ENCODE measurements around the gene PEX14.

Gene PEX14

DNA sequence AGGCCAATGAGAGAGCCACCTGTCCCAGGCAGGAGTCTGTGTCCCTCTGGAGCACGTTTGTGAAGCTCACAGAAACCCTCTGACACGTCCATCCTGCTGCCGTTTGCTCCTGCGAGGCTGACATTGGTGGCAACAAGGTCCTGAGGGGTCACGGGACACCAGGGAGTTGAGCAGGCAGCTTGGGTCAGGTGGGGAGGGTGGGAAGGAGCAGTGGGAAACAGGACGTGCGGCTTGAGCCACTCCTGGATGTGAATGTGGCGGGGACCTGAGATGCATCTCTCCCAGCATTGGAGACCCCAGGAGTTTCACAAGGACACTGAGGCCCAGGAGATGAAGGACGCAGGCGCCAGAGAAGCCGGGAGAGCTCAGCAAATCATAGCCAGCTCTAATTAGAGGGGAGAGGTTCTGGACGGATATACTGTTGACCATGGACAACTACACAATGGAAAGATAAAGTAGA, 149.0 kb downstream of the PEX14 start:
- no peaks in the 10 kb centered on the region for H3K36me3 ChIP-seq (ENCODE audit: control insufficient read depth, insufficient read depth, low read length)
- H3K4me1 ChIP-seq (ENCODE audit: control insufficient read depth, insufficient read depth, low read length) = peaks cover 3% of the 10 kb centered on the region
- H3K9ac ChIP-seq (ENCODE audit: low read length) = no peak overlapping the region
- H3K4me3 ChIP-seq (ENCODE audit: low read length) = no peak overlapping the region
- no peaks in the 10 kb centered on the region for H3K9me3 ChIP-seq (ENCODE audit: control insufficient read depth, low read length)
- no peaks in the 10 kb centered on the region for H3K27me3 ChIP-seq (ENCODE audit: control insufficient read depth, insufficient read depth, low read length)

DNA sequence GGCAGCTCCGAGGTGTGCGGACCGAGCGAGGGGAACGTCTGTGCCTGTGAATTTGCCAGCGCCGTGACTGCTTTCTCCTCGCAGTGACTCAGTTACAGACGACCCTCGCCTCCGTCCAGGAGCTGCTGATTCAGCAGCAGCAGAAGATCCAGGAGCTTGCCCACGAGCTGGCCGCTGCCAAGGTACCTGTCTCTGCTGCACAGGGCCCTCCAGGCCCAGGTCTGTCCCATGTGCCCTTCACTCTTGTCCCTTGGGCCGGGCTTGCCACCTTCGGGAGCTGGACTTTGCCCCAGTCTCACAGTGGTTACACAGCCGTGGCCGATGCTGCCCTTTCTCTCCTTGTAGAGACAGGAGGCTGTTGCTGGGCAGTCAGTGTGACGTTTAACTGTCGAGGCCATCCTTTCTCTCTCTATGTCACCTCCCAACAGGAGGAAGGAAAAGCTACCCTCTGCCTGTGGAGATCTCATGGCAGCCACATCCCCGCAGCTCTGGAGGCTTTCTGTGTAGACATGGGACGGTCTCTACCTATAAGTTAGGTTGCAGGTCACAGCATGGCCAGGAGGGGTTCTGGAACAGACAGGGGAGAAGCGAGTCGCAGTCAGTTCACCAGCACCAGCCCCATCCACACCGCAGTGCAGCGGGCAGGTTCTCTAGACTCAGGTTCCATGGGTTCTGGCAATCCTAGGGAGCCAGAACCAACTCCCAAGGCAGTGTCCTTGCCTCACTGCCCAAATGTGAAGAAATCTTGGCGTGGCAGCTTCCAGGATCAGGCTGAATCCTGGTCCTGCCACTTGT, 149.7 kb downstream of the PEX14 start:
- no peak overlapping the region for H3K4me3 ChIP-seq (ENCODE audit: low read length)
- no peaks in the 10 kb centered on the region for H3K9me3 ChIP-seq (ENCODE audit: control insufficient read depth, low read length)
- H3K4me1 ChIP-seq (ENCODE audit: control insufficient read depth, insufficient read depth, low read length) = peaks cover 3% of the 10 kb centered on the region
- no peaks in the 10 kb centered on the region for H3K36me3 ChIP-seq (ENCODE audit: control insufficient read depth, insufficient read depth, low read length)
- no peak overlapping the region for H3K9ac ChIP-seq (ENCODE audit: low read length)
- H3K27me3 ChIP-seq (ENCODE audit: control insufficient read depth, insufficient read depth, low read length) = no peaks in the 10 kb centered on the region

DNA sequence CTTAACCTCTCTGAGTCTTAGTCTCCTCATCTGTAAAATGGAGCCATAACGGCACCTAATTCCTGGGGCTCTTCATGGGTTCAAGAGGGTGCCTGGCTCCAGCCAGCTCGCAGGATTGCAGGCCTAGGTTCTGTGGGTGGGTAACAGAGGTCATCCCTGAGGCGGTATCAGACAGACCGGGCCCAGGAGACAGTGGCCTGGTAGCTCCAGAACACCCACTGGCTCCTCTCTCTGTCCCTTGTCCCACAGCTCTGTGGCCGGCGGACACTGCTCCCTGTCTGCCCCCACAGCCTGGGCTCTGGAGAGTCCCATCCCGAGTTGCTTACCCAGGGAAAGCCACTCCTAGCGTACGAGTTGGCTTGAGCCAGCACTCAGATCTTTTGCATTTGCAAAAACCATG, 150.3 kb downstream of the PEX14 start:
- H3K4me1 ChIP-seq (ENCODE audit: control insufficient read depth, insufficient read depth, low read length) = peaks cover 3% of the 10 kb centered on the region
- H3K4me3 ChIP-seq (ENCODE audit: low read length) = no peak overlapping the region
- no peaks in the 10 kb centered on the region for H3K27me3 ChIP-seq (ENCODE audit: control insufficient read depth, insufficient read depth, low read length)
- no peaks in the 10 kb centered on the region for H3K9me3 ChIP-seq (ENCODE audit: control insufficient read depth, low read length)
- H3K36me3 ChIP-seq (ENCODE audit: control insufficient read depth, insufficient read depth, low read length) = no peaks in the 10 kb centered on the region
- no peak overlapping the region for H3K9ac ChIP-seq (ENCODE audit: low read length)

DNA sequence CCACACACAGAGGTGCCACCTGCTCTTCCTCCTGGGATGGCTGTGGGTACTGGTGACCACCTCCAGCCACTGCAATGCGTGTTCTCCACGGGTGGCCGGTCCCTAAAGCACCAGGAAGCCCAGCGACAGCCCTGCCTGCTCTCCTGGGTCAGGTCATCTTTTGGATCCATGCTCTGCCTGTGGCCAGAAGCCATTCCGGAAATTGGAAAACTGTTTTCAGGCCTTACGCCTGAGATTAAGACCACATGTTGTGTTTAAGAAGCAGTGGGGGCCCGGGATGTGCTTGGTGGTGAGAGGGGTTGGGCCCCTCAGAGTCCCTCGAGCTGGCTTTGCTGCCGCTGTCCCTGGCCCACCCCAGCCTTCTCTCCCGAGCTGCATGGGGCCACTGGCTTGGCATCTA, 150.8 kb downstream of the PEX14 start:
- H3K4me3 ChIP-seq (ENCODE audit: low read length) = no peak overlapping the region
- H3K36me3 ChIP-seq (ENCODE audit: control insufficient read depth, insufficient read depth, low read length) = no peaks in the 10 kb centered on the region
- H3K9ac ChIP-seq (ENCODE audit: low read length) = no peak overlapping the region
- H3K9me3 ChIP-seq (ENCODE audit: control insufficient read depth, low read length) = no peaks in the 10 kb centered on the region
- H3K27me3 ChIP-seq (ENCODE audit: control insufficient read depth, insufficient read depth, low read length) = no peaks in the 10 kb centered on the region
- H3K4me1 ChIP-seq (ENCODE audit: control insufficient read depth, insufficient read depth, low read length) = peaks cover 3% of the 10 kb centered on the region

DNA sequence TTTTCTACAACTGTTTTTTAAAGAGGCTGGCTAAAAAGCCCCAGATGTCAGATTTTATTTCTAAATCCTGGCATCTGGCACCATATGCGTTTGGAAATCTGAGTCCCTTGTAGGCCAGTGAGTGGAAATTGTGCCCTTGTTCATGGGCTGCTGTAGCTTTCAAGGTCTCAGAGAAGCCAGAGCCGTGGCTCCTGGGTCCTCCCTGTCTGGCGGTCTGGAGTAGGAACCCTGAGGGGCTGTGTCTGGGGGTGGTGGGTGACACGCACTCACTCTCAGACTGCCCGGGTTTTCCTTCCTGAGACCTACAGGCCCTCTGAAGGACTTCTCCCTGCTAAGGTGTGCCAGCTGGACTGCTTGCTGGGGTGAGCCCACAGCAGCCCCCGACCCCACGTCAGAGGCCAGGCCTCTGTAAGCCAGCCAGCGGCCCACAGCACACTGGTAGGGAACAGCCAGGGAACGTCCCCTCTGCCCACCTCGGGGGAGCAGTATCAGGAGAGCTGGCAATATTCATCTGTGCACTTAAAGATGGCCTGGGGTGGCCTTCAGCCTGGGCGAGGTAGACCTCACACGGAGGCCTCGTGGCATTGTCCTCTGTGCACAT, 151.5 kb downstream of the PEX14 start:
- H3K4me1 ChIP-seq (ENCODE audit: control insufficient read depth, insufficient read depth, low read length) = peaks cover 9% of the 10 kb centered on the region
- H3K27me3 ChIP-seq (ENCODE audit: control insufficient read depth, insufficient read depth, low read length) = no peaks in the 10 kb centered on the region
- H3K9me3 ChIP-seq (ENCODE audit: control insufficient read depth, low read length) = no peaks in the 10 kb centered on the region
- no peak overlapping the region for H3K9ac ChIP-seq (ENCODE audit: low read length)
- H3K36me3 ChIP-seq (ENCODE audit: control insufficient read depth, insufficient read depth, low read length) = no peaks in the 10 kb centered on the region
- H3K4me3 ChIP-seq (ENCODE audit: low read length) = no peak overlapping the region

DNA sequence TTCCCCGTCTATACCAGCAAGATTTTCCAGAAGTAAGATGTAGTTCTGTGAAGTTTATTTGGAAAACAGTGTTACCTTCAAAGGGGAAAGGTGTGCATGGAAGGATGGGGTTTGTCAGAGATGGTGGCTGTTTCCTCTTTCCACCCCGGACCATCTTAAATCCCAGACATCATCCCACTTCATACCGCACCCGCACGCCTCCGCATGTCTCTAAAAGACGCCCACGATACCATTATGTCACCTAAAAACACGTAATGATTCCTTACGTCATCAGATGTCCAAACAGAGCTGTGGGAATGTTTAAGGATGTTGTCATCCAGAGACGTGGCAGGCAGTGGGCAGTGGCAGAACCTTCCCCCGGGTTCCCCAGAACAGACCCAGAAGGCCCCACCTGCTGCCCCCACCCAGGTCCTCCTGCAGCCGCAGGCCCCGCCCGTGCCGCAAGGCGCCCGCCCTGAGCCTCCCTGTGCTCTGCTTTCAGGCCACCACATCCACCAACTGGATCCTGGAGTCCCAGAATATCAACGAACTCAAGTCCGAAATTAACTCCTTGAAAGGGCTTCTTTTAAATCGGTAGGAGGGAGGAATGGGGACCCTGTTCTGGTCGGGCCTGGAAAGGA, 152.2 kb downstream of the PEX14 start:
- Histone ChIP-seq H3K36me3 (ENCODE audit: control insufficient read depth, insufficient read depth, low read length) (no peaks in the 10 kb centered on the region), H3K27me3 (ENCODE audit: control insufficient read depth, insufficient read depth, low read length) (no peaks in the 10 kb centered on the region), H3K4me1 (ENCODE audit: control insufficient read depth, insufficient read depth, low read length) (peaks cover 15% of the 10 kb centered on the region)

DNA sequence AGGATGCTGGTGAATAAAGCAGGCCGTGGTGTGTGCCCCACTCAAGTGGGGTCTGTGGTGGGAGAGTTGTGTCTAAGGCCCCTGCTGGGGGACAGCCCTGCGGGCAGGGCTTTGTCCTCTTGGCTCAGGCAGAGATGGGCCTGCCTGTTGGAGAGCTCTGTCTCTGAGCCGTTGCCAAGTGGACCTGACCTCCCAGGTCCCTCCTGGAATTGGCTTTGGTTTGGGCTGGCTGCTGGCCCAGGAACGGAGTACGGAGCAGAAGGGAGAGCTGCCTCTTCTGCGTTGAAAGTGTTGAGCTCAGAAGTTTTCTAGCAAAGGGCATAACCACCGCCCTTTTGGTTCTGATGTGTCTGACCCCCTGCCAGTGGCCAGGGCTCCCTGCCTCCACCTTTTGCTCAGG, 153.9 kb downstream of the PEX14 start:
- peaks cover 15% of the 10 kb centered on the region for H3K4me1 ChIP-seq (ENCODE audit: control insufficient read depth, insufficient read depth, low read length)
- no peak overlapping the region for H3K9ac ChIP-seq (ENCODE audit: low read length)
- H3K36me3 ChIP-seq (ENCODE audit: control insufficient read depth, insufficient read depth, low read length) = no peaks in the 10 kb centered on the region

More for the DNA sequence above, 152.2 kb downstream of the PEX14 start:
- Histone ChIP-seq H3K9ac (ENCODE audit: low read length) (no peak overlapping the region), H3K4me3 (ENCODE audit: low read length) (no peak overlapping the region), H3K9me3 (ENCODE audit: control insufficient read depth, low read length) (no peaks in the 10 kb centered on the region)

DNA sequence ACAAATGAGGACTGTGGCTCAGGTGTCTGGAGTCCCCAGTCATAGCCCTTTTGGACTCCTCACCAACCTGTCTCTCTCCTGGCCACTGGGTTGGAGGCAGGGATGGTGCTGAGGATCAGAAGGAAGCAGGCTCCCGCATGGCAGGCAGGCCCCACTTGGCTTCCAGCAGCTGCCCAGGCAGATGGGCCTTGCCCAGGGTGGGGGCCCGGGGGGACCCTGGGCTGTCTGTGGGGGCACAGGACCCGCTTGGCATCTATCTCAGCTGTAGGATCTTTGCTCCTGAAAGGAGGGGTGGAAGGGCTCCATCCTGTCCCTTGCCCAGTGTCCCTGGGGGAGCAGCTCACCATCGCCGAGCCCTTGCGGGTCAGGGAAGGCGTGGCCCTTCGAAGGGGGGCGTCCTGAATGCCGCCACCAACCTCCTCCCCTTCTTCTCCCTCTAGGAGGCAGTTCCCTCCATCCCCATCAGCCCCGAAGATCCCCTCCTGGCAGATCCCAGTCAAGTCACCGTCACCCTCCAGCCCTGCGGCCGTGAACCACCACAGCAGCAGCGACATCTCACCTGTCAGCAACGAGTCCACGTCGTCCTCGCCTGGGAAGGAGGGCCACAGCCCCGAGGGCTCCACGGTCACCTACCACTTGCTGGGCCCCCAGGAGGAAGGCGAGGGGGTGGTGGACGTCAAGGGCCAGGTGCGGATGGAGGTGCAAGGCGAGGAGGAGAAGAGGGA, 154.5 kb downstream of the PEX14 start:
- no peaks in the 10 kb centered on the region for H3K9me3 ChIP-seq (ENCODE audit: control insufficient read depth, low read length)
- H3K4me1 ChIP-seq (ENCODE audit: control insufficient read depth, insufficient read depth, low read length) = peaks cover 15% of the 10 kb centered on the region
- no peaks in the 10 kb centered on the region for H3K27me3 ChIP-seq (ENCODE audit: control insufficient read depth, insufficient read depth, low read length)
- H3K9ac ChIP-seq (ENCODE audit: low read length) = no peak overlapping the region
- H3K4me3 ChIP-seq (ENCODE audit: low read length) = no peak overlapping the region
- H3K36me3 ChIP-seq (ENCODE audit: control insufficient read depth, insufficient read depth, low read length) = no peaks in the 10 kb centered on the region

More for the DNA sequence above, 153.9 kb downstream of the PEX14 start:
- no peak overlapping the region for H3K4me3 ChIP-seq (ENCODE audit: low read length)
- no peaks in the 10 kb centered on the region for H3K27me3 ChIP-seq (ENCODE audit: control insufficient read depth, insufficient read depth, low read length)
- H3K9me3 ChIP-seq (ENCODE audit: control insufficient read depth, low read length) = no peaks in the 10 kb centered on the region

DNA sequence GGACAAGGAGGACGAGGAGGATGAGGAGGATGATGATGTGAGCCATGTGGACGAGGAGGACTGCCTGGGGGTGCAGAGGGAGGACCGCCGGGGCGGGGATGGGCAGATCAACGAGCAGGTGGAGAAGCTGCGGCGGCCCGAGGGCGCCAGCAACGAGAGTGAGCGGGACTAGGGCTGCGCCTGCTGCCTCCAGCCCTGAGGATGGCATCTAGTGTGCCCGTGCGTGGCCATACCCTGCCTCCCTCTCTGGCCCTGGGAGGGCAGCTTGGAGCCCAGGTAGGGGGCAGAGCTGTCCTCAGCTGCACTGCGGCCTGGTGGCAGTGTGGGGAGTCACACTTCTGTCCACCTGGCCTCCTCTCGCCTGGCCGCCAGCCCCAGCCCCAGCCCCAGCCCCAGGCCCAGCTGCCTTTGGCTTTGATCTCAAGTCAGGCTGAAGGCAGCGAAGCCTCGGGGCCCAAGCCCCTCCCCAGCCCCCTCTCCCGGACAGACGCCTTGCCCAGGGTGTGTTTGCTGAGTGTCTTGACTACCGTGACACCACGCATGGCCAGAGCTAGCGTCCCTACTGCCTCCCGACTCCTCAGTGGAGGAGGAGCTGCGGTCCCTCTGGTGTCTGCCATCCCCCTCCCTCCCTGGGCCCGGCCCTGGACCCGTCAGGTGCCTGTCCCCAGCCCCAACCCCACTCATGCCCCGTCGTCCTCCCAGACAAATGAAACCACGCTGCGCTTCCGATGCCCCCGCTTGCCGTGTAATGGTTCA, 155.2 kb downstream of the PEX14 start:
- H3K9ac ChIP-seq (ENCODE audit: low read length) = no peak overlapping the region
- no peaks in the 10 kb centered on the region for H3K36me3 ChIP-seq (ENCODE audit: control insufficient read depth, insufficient read depth, low read length)
- H3K4me3 ChIP-seq (ENCODE audit: low read length) = no peak overlapping the region
- H3K9me3 ChIP-seq (ENCODE audit: control insufficient read depth, low read length) = no peaks in the 10 kb centered on the region
- no peaks in the 10 kb centered on the region for H3K27me3 ChIP-seq (ENCODE audit: control insufficient read depth, insufficient read depth, low read length)
- peaks cover 21% of the 10 kb centered on the region for H3K4me1 ChIP-seq (ENCODE audit: control insufficient read depth, insufficient read depth, low read length)

DNA sequence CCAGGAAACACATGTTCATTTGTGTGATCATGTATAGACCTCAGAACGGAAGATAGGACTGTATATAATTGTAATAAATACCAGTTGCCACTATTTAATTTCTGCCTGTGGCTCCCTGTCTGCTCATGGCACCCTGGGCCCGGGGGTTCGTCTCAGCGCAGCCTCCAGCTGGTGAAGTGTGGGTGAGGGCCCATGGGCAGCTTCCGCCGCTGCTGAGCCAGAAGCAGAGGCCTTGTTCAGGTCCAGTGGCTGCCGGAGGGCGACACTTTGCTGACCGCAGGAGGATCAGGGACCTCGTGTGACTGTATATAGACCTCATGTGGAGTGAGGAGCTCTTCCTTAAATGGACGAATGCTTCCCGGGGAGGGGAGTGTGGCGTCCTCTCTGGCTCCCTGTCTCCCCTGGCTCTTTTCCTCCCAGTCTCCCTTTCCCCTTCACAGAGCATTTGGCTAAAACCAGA, 155.9 kb downstream of the PEX14 start:
- H3K9ac ChIP-seq (ENCODE audit: low read length) = no peak overlapping the region
- H3K9me3 ChIP-seq (ENCODE audit: control insufficient read depth, low read length) = no peaks in the 10 kb centered on the region
- peaks cover 28% of the 10 kb centered on the region for H3K4me1 ChIP-seq (ENCODE audit: control insufficient read depth, insufficient read depth, low read length)
- no peaks in the 10 kb centered on the region for H3K36me3 ChIP-seq (ENCODE audit: control insufficient read depth, insufficient read depth, low read length)
- no peaks in the 10 kb centered on the region for H3K27me3 ChIP-seq (ENCODE audit: control insufficient read depth, insufficient read depth, low read length)
- no peak overlapping the region for H3K4me3 ChIP-seq (ENCODE audit: low read length)

DNA sequence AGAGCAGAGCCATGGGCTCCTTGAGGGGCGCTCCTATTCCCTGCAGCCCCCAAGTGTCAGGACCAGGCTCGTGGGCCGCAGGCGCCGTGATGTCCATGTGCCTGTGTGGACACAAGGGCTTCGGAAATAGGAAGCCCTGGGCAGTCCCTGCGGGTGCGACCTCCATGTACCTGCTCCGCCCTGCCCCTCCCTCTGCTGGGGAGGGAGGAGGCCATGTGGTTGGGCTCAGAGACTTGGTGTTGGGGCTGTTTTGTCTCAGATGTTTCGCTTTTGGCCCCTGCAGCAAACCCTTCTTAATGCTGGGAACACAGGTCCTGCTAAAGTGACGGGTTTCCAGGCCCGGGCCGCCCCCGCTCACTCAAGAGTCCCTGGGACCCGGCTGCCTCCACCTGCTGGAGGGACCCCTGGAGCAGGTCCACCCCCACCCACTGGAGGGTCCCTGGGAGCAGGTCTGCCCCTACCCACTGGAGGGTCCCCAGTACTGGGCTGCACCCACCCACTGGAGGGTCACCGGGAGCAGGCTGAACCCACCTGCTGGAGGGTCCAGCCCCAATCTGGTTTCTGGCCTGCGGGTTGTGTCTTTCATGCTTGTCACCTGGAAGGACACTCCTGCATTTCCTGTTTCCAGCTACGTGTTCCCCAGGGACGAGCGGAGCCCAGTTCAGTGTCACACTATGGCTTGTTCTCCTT, 156.5 kb downstream of the PEX14 start:
- Histone ChIP-seq H3K9me3 (ENCODE audit: control insufficient read depth, low read length) (no peaks in the 10 kb centered on the region), H3K36me3 (ENCODE audit: control insufficient read depth, insufficient read depth, low read length) (no peaks in the 10 kb centered on the region), H3K9ac (ENCODE audit: low read length) (no peak overlapping the region), H3K27me3 (ENCODE audit: control insufficient read depth, insufficient read depth, low read length) (no peaks in the 10 kb centered on the region), H3K4me3 (ENCODE audit: low read length) (no peak overlapping the region), H3K4me1 (ENCODE audit: control insufficient read depth, insufficient read depth, low read length) (peaks cover 34% of the 10 kb centered on the region)

Measured in mucosa of stomach (tissue), 1 donor.